Neural cell (in vitro differentiated cells): ENCODE data around the gene NXPH3.

Experiments
- EP300 ChIP-seq: fragments of 450-650 bp; conservative IDR thresholded peaks from 2 replicates; pipeline ENCODE4 v1.6.1; 2014; ENCODE audit warnings: antibody characterized with exemption, mild to moderate bottlenecking, moderate library complexity; ENCODE audit not compliant: poor library complexity, severe bottlenecking
- EZH2 ChIP-seq: fragments of 200-600, 300-800 bp; shearing (Covaris generic), sonication (generic); IDR thresholded peaks from 2 replicates; pipeline ENCODE4 v1.6.1; 2014; ENCODE audit warnings: antibody characterized with exemption, low read length, borderline replicate concordance, mild to moderate bottlenecking; ENCODE audit not compliant: insufficient read depth, poor library complexity, severe bottlenecking
- MXI1 ChIP-seq: fragments of 450-650 bp; conservative IDR thresholded peaks from 2 replicates; pipeline ENCODE4 v1.6.1; 2014; ENCODE audit warnings: antibody characterized with exemption, mild to moderate bottlenecking; ENCODE audit not compliant: poor library complexity, severe bottlenecking
- POLR2AphosphoS5 ChIP-seq: IDR thresholded peaks from 2 replicates; pipeline ENCODE4 v1.6.1; 2012
- RAD21 ChIP-seq: fragments of 450-650 bp; conservative IDR thresholded peaks from 2 replicates; pipeline ENCODE4 v1.6.1; 2014; ENCODE audit warnings: antibody characterized with exemption, mild to moderate bottlenecking, moderate library complexity
- SMC3 ChIP-seq: fragments of 450-650 bp; conservative IDR thresholded peaks from 2 replicates; pipeline ENCODE4 v1.6.1; 2014; ENCODE audit warnings: antibody characterized with exemption, mild to moderate bottlenecking, moderate library complexity; ENCODE audit not compliant: poor library complexity
- TF ChIP-seq, protein P1 (sequence below): fragments of 450-650 bp; IDR thresholded peaks from 2 replicates; pipeline ENCODE4 v1.5.1; 2014; ENCODE audit warnings: antibody characterized with exemption, mild to moderate bottlenecking, moderate library complexity; ENCODE audit not compliant: poor library complexity, severe bottlenecking
- TF ChIP-seq, protein P2 (sequence below): IDR thresholded peaks from 2 replicates; pipeline ENCODE4 v1.6.1; 2012; ENCODE audit warnings: borderline replicate concordance

DNA sequence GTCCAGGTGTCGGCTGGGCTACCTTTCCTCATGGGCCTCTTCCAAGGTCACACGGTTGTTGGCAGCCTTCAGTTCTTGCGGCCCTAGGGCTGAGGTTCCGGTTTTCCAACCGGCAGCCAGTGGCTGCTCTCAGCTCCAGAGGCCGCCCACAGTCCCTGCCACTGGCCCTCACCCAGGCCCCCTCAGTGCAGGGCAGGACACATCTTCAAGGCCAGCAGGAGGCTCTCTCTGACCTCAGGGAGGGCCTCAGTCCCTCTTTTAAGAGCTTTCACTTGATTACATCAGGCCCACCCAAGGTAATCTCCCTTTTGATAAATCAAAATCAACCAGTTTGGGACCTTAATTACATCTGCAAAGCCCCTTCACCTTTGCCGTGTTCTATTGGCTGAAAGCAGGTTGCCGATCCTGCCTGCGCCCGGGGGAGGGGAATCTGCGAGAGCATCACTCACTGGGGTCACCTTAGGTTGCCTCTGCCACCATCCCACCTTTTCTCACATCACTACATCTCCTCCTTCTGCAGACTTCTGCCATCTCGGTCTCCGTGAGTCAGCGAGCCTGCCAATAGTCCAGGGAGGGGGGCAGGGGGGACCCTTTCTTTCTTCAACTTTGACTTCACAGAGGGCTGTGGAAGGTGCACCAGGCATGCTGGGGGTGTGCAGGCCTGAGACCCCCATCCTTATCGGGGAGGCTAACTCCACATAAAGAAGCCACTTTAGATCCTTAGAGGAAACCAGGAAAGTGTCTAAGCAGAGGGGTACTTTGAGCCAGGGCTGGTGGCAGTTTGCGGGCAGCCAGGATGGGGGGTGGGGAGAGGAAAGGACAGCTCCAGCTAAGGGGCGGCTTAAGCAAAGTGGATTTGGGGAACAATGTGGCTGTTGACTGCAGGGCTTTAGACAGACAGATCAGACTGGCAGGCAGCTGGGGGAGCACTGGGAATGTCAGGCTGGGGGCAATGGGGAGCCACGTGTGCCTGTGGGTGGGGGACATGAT lies 28.8 kb upstream of the NXPH3 start:
- TF ChIP-seq, protein P1, sequence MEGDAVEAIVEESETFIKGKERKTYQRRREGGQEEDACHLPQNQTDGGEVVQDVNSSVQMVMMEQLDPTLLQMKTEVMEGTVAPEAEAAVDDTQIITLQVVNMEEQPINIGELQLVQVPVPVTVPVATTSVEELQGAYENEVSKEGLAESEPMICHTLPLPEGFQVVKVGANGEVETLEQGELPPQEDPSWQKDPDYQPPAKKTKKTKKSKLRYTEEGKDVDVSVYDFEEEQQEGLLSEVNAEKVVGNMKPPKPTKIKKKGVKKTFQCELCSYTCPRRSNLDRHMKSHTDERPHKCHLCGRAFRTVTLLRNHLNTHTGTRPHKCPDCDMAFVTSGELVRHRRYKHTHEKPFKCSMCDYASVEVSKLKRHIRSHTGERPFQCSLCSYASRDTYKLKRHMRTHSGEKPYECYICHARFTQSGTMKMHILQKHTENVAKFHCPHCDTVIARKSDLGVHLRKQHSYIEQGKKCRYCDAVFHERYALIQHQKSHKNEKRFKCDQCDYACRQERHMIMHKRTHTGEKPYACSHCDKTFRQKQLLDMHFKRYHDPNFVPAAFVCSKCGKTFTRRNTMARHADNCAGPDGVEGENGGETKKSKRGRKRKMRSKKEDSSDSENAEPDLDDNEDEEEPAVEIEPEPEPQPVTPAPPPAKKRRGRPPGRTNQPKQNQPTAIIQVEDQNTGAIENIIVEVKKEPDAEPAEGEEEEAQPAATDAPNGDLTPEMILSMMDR, result no peak
- TF ChIP-seq, protein P2, sequence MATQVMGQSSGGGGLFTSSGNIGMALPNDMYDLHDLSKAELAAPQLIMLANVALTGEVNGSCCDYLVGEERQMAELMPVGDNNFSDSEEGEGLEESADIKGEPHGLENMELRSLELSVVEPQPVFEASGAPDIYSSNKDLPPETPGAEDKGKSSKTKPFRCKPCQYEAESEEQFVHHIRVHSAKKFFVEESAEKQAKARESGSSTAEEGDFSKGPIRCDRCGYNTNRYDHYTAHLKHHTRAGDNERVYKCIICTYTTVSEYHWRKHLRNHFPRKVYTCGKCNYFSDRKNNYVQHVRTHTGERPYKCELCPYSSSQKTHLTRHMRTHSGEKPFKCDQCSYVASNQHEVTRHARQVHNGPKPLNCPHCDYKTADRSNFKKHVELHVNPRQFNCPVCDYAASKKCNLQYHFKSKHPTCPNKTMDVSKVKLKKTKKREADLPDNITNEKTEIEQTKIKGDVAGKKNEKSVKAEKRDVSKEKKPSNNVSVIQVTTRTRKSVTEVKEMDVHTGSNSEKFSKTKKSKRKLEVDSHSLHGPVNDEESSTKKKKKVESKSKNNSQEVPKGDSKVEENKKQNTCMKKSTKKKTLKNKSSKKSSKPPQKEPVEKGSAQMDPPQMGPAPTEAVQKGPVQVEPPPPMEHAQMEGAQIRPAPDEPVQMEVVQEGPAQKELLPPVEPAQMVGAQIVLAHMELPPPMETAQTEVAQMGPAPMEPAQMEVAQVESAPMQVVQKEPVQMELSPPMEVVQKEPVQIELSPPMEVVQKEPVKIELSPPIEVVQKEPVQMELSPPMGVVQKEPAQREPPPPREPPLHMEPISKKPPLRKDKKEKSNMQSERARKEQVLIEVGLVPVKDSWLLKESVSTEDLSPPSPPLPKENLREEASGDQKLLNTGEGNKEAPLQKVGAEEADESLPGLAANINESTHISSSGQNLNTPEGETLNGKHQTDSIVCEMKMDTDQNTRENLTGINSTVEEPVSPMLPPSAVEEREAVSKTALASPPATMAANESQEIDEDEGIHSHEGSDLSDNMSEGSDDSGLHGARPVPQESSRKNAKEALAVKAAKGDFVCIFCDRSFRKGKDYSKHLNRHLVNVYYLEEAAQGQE, result no peak
- TF ChIP-seq EZH2 (no peak), SMC3 (no peak), POLR2AphosphoS5 (no peak), EP300 (no peak), MXI1 (no peak), RAD21 (no peak)
